Fibroblast of lung (primary cell): ENCODE results near the gene AHCYL2.

Source experiments
- EZH2 ChIP-seq: IDR thresholded peaks from 2 replicates; pipeline ENCODE4 v1.5.1; 2012; ENCODE audit warnings: low read length, control low read depth, mild to moderate bottlenecking; ENCODE audit errors: missing control alignments
- TF ChIP-seq, protein P1 (sequence below), 2 donors: IDR thresholded peaks in 1 of 2; conservative IDR thresholded peaks in 1 of 2; 1 replicate in 1 of 2; 2 replicates in 1 of 2; pipeline ENCODE4 v1.5.1; 2011 to 2012; ENCODE audit warnings: low read length in 2 of 2, control low read depth in 1 of 2, inconsistent platforms in 1 of 2, low read depth in 1 of 2, mild to moderate bottlenecking in 1 of 2

DNA sequence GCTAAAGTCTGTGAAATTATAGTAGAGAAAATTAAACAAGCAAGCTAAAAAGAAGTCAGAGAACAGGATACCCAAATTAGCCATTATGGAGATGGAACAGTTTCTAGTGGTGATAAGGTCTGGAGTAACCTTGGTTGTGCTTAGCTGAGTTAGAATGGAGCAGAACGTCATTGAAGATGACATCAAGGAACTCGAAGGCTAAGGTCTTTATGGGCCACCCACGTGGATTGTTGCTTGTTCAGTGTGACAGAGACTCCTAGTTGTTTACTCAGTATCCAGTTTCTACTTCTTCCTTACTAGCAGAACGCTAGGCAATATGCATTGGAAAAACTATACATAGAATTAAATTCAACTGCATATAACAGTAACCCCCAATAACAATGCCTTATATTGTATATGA lies 39.7 kb downstream of the AHCYL2 start:
- TF ChIP-seq, protein P1, sequence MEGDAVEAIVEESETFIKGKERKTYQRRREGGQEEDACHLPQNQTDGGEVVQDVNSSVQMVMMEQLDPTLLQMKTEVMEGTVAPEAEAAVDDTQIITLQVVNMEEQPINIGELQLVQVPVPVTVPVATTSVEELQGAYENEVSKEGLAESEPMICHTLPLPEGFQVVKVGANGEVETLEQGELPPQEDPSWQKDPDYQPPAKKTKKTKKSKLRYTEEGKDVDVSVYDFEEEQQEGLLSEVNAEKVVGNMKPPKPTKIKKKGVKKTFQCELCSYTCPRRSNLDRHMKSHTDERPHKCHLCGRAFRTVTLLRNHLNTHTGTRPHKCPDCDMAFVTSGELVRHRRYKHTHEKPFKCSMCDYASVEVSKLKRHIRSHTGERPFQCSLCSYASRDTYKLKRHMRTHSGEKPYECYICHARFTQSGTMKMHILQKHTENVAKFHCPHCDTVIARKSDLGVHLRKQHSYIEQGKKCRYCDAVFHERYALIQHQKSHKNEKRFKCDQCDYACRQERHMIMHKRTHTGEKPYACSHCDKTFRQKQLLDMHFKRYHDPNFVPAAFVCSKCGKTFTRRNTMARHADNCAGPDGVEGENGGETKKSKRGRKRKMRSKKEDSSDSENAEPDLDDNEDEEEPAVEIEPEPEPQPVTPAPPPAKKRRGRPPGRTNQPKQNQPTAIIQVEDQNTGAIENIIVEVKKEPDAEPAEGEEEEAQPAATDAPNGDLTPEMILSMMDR (conservative IDR thresholded peaks at IDR 0.05 in 1 of 2, IDR thresholded peaks at IDR 0.05 in 1 of 2; ENCODE audit: low read depth in 1 of 2, low read length in 2 of 2), result no peak
- TF ChIP-seq EZH2, result no peak
